HG02642 (cell line): ENCODE measurements around the gene NOXRED1.

Experiments
- ATAC-seq: cut with Tn5 transposase; IDR thresholded peaks from one replicate; pipeline ENCODE4 v1.9.1; 2021; ENCODE audit warnings: mild to moderate bottlenecking; ENCODE audit not compliant: unreplicated experiment, poor library complexity

NOXRED1 gene

GRCh38 chr14:77347751-77348150, 75.6 kb downstream of the NOXRED1 start:
- ATAC-seq, result no peak

DNA sequence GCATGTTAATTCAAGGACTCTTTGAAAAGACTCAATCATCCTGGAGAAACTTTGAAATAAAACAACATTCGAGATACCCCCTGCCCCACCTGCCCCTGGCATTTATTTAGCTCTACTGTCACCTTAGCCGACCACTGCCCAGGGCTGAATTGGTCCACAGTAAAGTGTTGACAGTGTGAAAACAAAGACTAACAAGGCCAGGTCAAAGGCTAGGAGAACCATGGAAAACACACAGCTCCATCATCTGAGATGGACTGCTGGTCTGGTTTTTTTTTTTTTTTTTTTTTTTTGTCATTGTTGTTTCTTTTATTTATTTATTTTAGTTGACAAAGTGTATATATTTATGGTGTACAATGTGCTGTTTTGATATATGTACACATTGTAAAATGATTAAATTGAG, 76.8 kb downstream of the NOXRED1 start:
- no peak for ATAC-seq

- no peak for ATAC-seq
These were observed 78.8 kb downstream of the NOXRED1 start for GRCh38 chr14:77344377-77344996.
